Epidermal melanocyte (primary cell): ENCODE data around the gene LRRC19.

ENCODE experiments used
- DNase-seq: peaks from one replicate; pipeline ENCODE4 v3.0.0; 2011; ENCODE audit warnings: low spot score; ENCODE audit not compliant: insufficient read length

Gene LRRC19

GRCh38 chr9:27005491-27005890, at the start of gene LRRC19:
Gene LRRC19, minus strand, starts transcription at chr9:27005672. Its CDS starts 5,978 bp downstream, at chr9:26999694.
- no peak for DNase-seq

- no peak for DNase-seq
Measured at GRCh38 chr9:27054841-27055240, 49.4 kb upstream of the LRRC19 start.

GRCh38 chr9:27054125-27054524, 48.7 kb upstream of the LRRC19 start:
- DNase-seq, result no peak

- no peak for DNase-seq
Measured at GRCh38 chr9:27053369-27054022, 48.0 kb upstream of the LRRC19 start.

- no peak for DNase-seq
Measured at GRCh38 chr9:27047136-27047535, 41.7 kb upstream of the LRRC19 start.

- no peak for DNase-seq
Measured at GRCh38 chr9:27043176-27043575, 37.7 kb upstream of the LRRC19 start.

- no peak for DNase-seq
Measured at GRCh38 chr9:27042476-27042875, 37.0 kb upstream of the LRRC19 start.

- no peak for DNase-seq
Measured at GRCh38 chr9:27041746-27042145, 36.3 kb upstream of the LRRC19 start.

- DNase-seq, result no peak
Measured at GRCh38 chr9:27037499-27037898, 32.0 kb upstream of the LRRC19 start.

- peak; percentile 25 for DNase-seq
Measured at GRCh38 chr9:27033815-27034403, 28.4 kb upstream of the LRRC19 start.

GRCh38 chr9:27029186-27029585, 23.7 kb upstream of the LRRC19 start:
- DNase-seq, result no peak

GRCh38 chr9:27022920-27023319, 17.4 kb upstream of the LRRC19 start:
- DNase-seq, result no peak

- no peak for DNase-seq
Measured at GRCh38 chr9:27019589-27019988, 14.1 kb upstream of the LRRC19 start.

GRCh38 chr9:27003426-27004077, 1.9 kb downstream of the LRRC19 start:
- DNase-seq, result no peak

GRCh38 chr9:26995810-26996209, 9.7 kb downstream of the LRRC19 start:
- DNase-seq, result no peak

GRCh38 chr9:26983340-26983739, 22.1 kb downstream of the LRRC19 start:
- DNase-seq, result no peak

- no peak for DNase-seq
Measured at GRCh38 chr9:26975728-26976707, 29.5 kb downstream of the LRRC19 start.

- no peak for DNase-seq
Measured at GRCh38 chr9:26974927-26975326, 30.5 kb downstream of the LRRC19 start.

- no peak for DNase-seq
Measured at GRCh38 chr9:26973989-26974388, 31.5 kb downstream of the LRRC19 start.

GRCh38 chr9:26971721-26972120, 33.8 kb downstream of the LRRC19 start:
- no peak for DNase-seq

GRCh38 chr9:26956860-26957233, 48.6 kb downstream of the LRRC19 start:
- no peak for DNase-seq
